H9 (cell line): ENCODE data around the gene FHIT. TPM values are rescaled to one million over a fixed set of nuclear protein-coding genes. Genes with fewer than 3 reads are reported as not detected.

Source experiments
- DNase-seq: peaks from one replicate; pipeline ENCODE4 v3.0.0-alpha.2; 2017
- H2AFZ ChIP-seq: one replicate; pipeline ENCODE4 v1.6.1; 2013; ENCODE audit warnings: mild to moderate bottlenecking, low read length, control low read depth, moderate library complexity
- H2AK5ac ChIP-seq: 2 replicates; pipeline ENCODE4 v1.6.1; 2013; ENCODE audit warnings: low read length, control low read depth, mixed read lengths; ENCODE audit not compliant: insufficient read length
- H2BK120ac ChIP-seq: one replicate; pipeline ENCODE4 v1.6.1; 2013; ENCODE audit warnings: low read depth, mild to moderate bottlenecking, low read length, control low read depth, inconsistent platforms; ENCODE audit not compliant: poor library complexity, severe bottlenecking
- H2BK12ac ChIP-seq: 2 replicates; pipeline ENCODE4 v1.6.1; 2013; ENCODE audit warnings: low read length, control low read depth, mixed read lengths, low read depth; ENCODE audit not compliant: insufficient read length
- H2BK15ac ChIP-seq: 2 replicates; pipeline ENCODE4 v1.6.1; 2013; ENCODE audit warnings: low read depth, low read length, control low read depth
- H2BK20ac ChIP-seq: one replicate; pipeline ENCODE4 v1.6.1; 2013; ENCODE audit warnings: low read depth, mild to moderate bottlenecking, low read length, control low read depth, inconsistent platforms; ENCODE audit not compliant: poor library complexity, severe bottlenecking
- H2BK5ac ChIP-seq: 2 replicates; pipeline ENCODE4 v1.6.1; 2013; ENCODE audit warnings: low read length, control low read depth, mixed read lengths; ENCODE audit not compliant: insufficient read length
- H3K14ac ChIP-seq: 2 replicates; pipeline ENCODE4 v1.6.1; 2013; ENCODE audit warnings: low read length, control low read depth; ENCODE audit not compliant: insufficient read depth
- H3K18ac ChIP-seq: 2 replicates; pipeline ENCODE4 v1.6.1; 2013; ENCODE audit warnings: low read depth, mild to moderate bottlenecking, mixed read lengths, low read length, control low read depth; ENCODE audit not compliant: insufficient read length
- H3K23ac ChIP-seq: 2 replicates; pipeline ENCODE4 v1.6.1; 2013; ENCODE audit warnings: low read length, control low read depth, mixed read lengths, low read depth; ENCODE audit not compliant: insufficient read length
- H3K23me2 ChIP-seq: 2 replicates; pipeline ENCODE4 v1.6.1; 2013; ENCODE audit warnings: low read depth, mild to moderate bottlenecking, mixed read lengths, low read length, control low read depth; ENCODE audit not compliant: insufficient read length, poor library complexity, severe bottlenecking
- H3K27ac ChIP-seq: 2 replicates; pipeline ENCODE4 v1.5.1; 2013; ENCODE audit warnings: low read length, control low read depth, mixed read lengths, low read depth; ENCODE audit not compliant: insufficient read length
- H3K27me3 ChIP-seq: 2 replicates; pipeline ENCODE4 v1.6.1; 2013; ENCODE audit warnings: low read length, control low read depth, inconsistent platforms; ENCODE audit not compliant: insufficient read depth
- H3K4ac ChIP-seq: 2 replicates; pipeline ENCODE4 v1.6.1; 2013; ENCODE audit warnings: low read depth, mild to moderate bottlenecking, control low read depth, inconsistent platforms, low read length, moderate library complexity
- H3K4me1 ChIP-seq: 2 replicates; pipeline ENCODE4 v1.6.1; 2013; ENCODE audit warnings: low read length, control low read depth, inconsistent platforms; ENCODE audit not compliant: insufficient read depth
- H3K4me2 ChIP-seq: 2 replicates; pipeline ENCODE4 v1.6.1; 2013; ENCODE audit warnings: low read length, control low read depth, mixed read lengths; ENCODE audit not compliant: insufficient read length, insufficient read depth
- H3K56ac ChIP-seq: 2 replicates; pipeline ENCODE4 v1.6.1; 2013; ENCODE audit warnings: low read depth, mild to moderate bottlenecking, mixed read lengths, low read length, control low read depth; ENCODE audit not compliant: insufficient read length
- H3K79me1 ChIP-seq: 2 replicates; pipeline ENCODE4 v1.6.1; 2013; ENCODE audit warnings: low read depth, mild to moderate bottlenecking, moderate library complexity, low read length, control low read depth, inconsistent platforms; ENCODE audit not compliant: insufficient read depth, poor library complexity, severe bottlenecking
- H3K79me2 ChIP-seq: 2 replicates; pipeline ENCODE4 v1.6.1; 2013; ENCODE audit warnings: low read length, control low read depth, inconsistent platforms; ENCODE audit not compliant: insufficient read depth
- H3K9ac ChIP-seq: 2 replicates; pipeline ENCODE4 v1.6.1; 2013; ENCODE audit warnings: low read length, control low read depth, mixed read lengths; ENCODE audit not compliant: insufficient read length; ENCODE audit errors: extremely low read depth
- H3K9me3 ChIP-seq: one replicate; pipeline ENCODE4 v1.6.1; 2013; ENCODE audit warnings: low read depth, low read length, inconsistent platforms; ENCODE audit not compliant: control insufficient read depth
- H3T11ph ChIP-seq: one replicate; pipeline ENCODE4 v1.6.1; 2013; ENCODE audit warnings: mild to moderate bottlenecking, low read length, control low read depth, inconsistent platforms
- H4K20me1 ChIP-seq: one replicate; pipeline ENCODE4 v1.6.1; 2013; ENCODE audit not compliant: control insufficient read depth, insufficient read length, insufficient read depth
- H4K5ac ChIP-seq: 2 replicates; pipeline ENCODE4 v1.6.1; 2013; ENCODE audit warnings: low read depth, mild to moderate bottlenecking, mixed read lengths, low read length, control low read depth; ENCODE audit not compliant: insufficient read length
- H4K8ac ChIP-seq: replicated peaks from 2 replicates; pipeline ENCODE4 v1.6.1; 2013; ENCODE audit warnings: low read length, control low read depth, mixed read lengths, low read depth; ENCODE audit not compliant: insufficient read length
- H4K91ac ChIP-seq: 2 replicates; pipeline ENCODE4 v1.6.1; 2013; ENCODE audit warnings: low read depth, mild to moderate bottlenecking, moderate library complexity, mixed read lengths, low read length, control low read depth; ENCODE audit not compliant: insufficient read length
- H3K27ac Mint-ChIP-seq, 3 experiments: 2 replicates in 2 of 3; 3 replicates in 1 of 3; pipeline ENCODE4 v1.8.0; 2020 to 2021; ENCODE audit warnings: mixed read lengths in 3 of 3, mild to moderate bottlenecking in 1 of 3, moderate library complexity in 1 of 3
- H3K27me3 Mint-ChIP-seq: 2 replicates; pipeline ENCODE4 v1.8.0; 2021; ENCODE audit warnings: low read depth, mild to moderate bottlenecking, moderate library complexity, mixed read lengths
- H3K36me3 Mint-ChIP-seq, 3 experiments: 2 replicates in 2 of 3; 3 replicates in 1 of 3; pipeline ENCODE4 v1.8.0; 2020 to 2021; ENCODE audit warnings: low read depth in 3 of 3, mixed read lengths in 3 of 3; ENCODE audit not compliant: insufficient read depth in 1 of 3
- H3K4me1 Mint-ChIP-seq, 2 experiments: 2 replicates each; pipeline ENCODE4 v1.8.0; 2020; ENCODE audit warnings: mixed read lengths in 2 of 2
- H3K4me3 Mint-ChIP-seq, 2 experiments: 2 replicates in 1 of 2; 3 replicates in 1 of 2; pipeline ENCODE4 v1.8.0; 2020 to 2021; ENCODE audit warnings: mild to moderate bottlenecking in 2 of 2, mixed read lengths in 2 of 2, moderate library complexity in 1 of 2
- H3K9me3 Mint-ChIP-seq, 2 experiments: 2 replicates in 1 of 2; 3 replicates in 1 of 2; pipeline ENCODE4 v1.8.0; 2020; ENCODE audit warnings: mild to moderate bottlenecking in 2 of 2, mixed read lengths in 2 of 2, moderate library complexity in 1 of 2
- WGBS: extraction: QIAGEN DNeasy Blood & Tissue Kit; methylation state at CpG from one replicate; pipeline ENCODE4 v1.1.7; 2013; ENCODE audit warnings: missing lambda C conversion rate, low lambda C conversion rate, mixed read lengths; ENCODE audit not compliant: insufficient read length; ENCODE audit errors: extremely low coverage; 5-methylcytosine and 5-hydroxymethylcytosine counted together
- total RNA-seq: library from RNA; stranded (reverse); gene quantifications from 2 replicates; pipeline ENCODE4 v1.2.1, GENCODE V29; 2021
- TF ChIP-seq, protein P1 (sequence below): fragments of 200-600 bp; sonication (generic); conservative IDR thresholded peaks from 3 replicates; pipeline ENCODE4 v1.8.0; 2021; ENCODE audit warnings: antibody characterized with exemption, mild to moderate bottlenecking

FHIT gene
- total RNA-seq, 1 experiment from 2014 or later, result 3.0 TPM

DNA sequence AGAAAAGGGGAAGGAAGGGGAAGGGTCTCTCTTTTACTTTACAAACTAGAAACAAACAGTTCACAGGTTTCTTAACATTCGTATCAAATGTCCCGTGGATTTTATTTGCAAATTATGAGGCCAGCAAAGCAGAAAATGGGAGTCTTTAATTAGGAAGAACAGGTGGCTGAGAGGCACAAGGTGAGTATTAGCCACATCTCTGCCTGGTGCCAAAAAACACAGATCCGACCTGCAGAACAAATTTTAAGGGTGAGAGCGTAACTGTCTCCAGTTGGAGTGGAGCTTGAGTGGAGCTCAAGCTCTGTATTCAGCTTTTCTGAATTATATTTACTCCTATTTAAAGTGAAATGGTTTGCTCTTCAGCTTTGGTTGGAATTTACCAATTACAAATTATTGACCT lies 1004.9 kb downstream of the FHIT start:
- no peak overlapping the region for H4K5ac ChIP-seq
- H3K4me1 Mint-ChIP-seq, result peaks cover 4% of the 10 kb centered on the region in 2 experiments
- H3K23ac ChIP-seq, result no peak overlapping the region
- peaks cover 8 to 13% of the 10 kb centered on the region in 2 experiments; a peak in 4 of 5 replicates for H3K9me3 Mint-ChIP-seq
- no peaks in the 10 kb centered on the region for H3K79me2 ChIP-seq
- no peak overlapping the region for H3K27ac ChIP-seq
- no peaks in the 10 kb centered on the region for H3K9me3 ChIP-seq
- no peak overlapping the region for H2BK120ac ChIP-seq
- H4K91ac ChIP-seq, result no peak overlapping the region
- no peak overlapping the region for H3T11ph ChIP-seq
- H3K4me2 ChIP-seq, result no peak overlapping the region
- H3K36me3 Mint-ChIP-seq, result peaks cover 0 to 6% (median 6%) of the 10 kb centered on the region in 3 experiments; a peak in 4 of 7 replicates
- DNase-seq, result no peak
- TF ChIP-seq, protein P1, sequence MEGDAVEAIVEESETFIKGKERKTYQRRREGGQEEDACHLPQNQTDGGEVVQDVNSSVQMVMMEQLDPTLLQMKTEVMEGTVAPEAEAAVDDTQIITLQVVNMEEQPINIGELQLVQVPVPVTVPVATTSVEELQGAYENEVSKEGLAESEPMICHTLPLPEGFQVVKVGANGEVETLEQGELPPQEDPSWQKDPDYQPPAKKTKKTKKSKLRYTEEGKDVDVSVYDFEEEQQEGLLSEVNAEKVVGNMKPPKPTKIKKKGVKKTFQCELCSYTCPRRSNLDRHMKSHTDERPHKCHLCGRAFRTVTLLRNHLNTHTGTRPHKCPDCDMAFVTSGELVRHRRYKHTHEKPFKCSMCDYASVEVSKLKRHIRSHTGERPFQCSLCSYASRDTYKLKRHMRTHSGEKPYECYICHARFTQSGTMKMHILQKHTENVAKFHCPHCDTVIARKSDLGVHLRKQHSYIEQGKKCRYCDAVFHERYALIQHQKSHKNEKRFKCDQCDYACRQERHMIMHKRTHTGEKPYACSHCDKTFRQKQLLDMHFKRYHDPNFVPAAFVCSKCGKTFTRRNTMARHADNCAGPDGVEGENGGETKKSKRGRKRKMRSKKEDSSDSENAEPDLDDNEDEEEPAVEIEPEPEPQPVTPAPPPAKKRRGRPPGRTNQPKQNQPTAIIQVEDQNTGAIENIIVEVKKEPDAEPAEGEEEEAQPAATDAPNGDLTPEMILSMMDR, result no peak
- no peaks in the 10 kb centered on the region for H3K27me3 Mint-ChIP-seq
- H3K27me3 ChIP-seq, result no peaks in the 10 kb centered on the region
- H3K23me2 ChIP-seq, result no peaks in the 10 kb centered on the region
- H3K56ac ChIP-seq, result no peak overlapping the region
- no peak overlapping the region for H2AK5ac ChIP-seq
- H4K8ac ChIP-seq, result no peak overlapping the region
- no peaks in the 10 kb centered on the region for H3K79me1 ChIP-seq
- H4K20me1 ChIP-seq, result no peaks in the 10 kb centered on the region
- no peak overlapping the region for H3K18ac ChIP-seq
- no peak overlapping the region for H2BK15ac ChIP-seq
- no peak overlapping the region for H2BK12ac ChIP-seq
- no peak overlapping the region for H3K4ac ChIP-seq
- H3K14ac ChIP-seq, result no peak overlapping the region
- H2BK5ac ChIP-seq, result no peak overlapping the region
- no peaks in the 10 kb centered on the region; the same call in 1 of the 2 replicates for H3K4me1 ChIP-seq
- H3K9ac ChIP-seq, result no peak overlapping the region
- H2AFZ ChIP-seq, result no peak overlapping the region
- H2BK20ac ChIP-seq, result no peak overlapping the region
- no CpG with 5 or more reads among the region's 4 CpGs for WGBS
- no peak overlapping the region for H3K4me3 Mint-ChIP-seq
- no peak overlapping the region for H3K27ac Mint-ChIP-seq
